Measurements from ENCODE around the gene SEL1L3. TPM values are rescaled to one million over a fixed set of nuclear protein-coding genes. Genes with fewer than 3 reads are reported as not detected.

The SEL1L3 gene
- polyA plus RNA-seq, 1 of the 3 experiments (the other 2 are of a cell fraction): 2.2 TPM

DNA sequence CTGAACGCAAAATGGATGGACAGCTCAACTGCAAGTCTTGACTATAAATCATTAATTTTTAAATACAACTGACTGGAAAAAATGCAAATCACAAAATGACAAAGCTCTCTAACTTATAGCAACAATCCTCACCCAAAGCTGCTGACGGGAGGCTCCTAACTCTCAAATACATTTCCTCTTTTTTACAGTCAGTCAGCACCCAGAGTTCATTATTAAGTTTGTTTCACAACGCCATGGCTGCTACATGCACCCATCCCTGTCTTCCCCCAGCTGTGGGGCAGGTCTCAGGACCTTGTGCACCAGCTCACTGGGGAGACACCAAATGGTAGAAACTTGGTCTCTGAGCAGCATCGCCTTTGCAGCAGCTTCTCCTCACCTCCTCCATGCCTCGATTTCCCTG is 109.5 kb downstream of the SEL1L3 start:
- Histone ChIP-seq H2AFZ (ENCODE audit: low read depth) (no peak overlapping the region), H3K79me2 (ENCODE audit: insufficient read depth) (no peaks in the 10 kb centered on the region), H3K27ac (ENCODE audit: low read depth in 2 of 2, low read length in 1 of 2) (no peak overlapping the region), H4K20me1 (ENCODE audit: insufficient read depth) (no peaks in the 10 kb centered on the region), H3K4me1 (ENCODE audit: control insufficient read depth in 1 of 2, insufficient read depth in 2 of 2, low read depth in 1 of 2, low read length in 1 of 2) (no peaks in the 10 kb centered on the region), H3K36me3 (replicated peaks in 1 of 2; ENCODE audit: control insufficient read depth in 1 of 2, insufficient read depth in 2 of 2, low read length in 1 of 2) (no peaks in the 10 kb centered on the region), H3K4me2 (no peak overlapping the region), H3K9me2 (no peaks in the 10 kb centered on the region), H3K9ac (no peak overlapping the region), H3K27me3 (ENCODE audit: insufficient read depth) (no peaks in the 10 kb centered on the region), H3K4me3 (ENCODE audit: low read depth in 2 of 2, low read length in 1 of 2) (no peak overlapping the region), H3K9me3 (no peaks in the 10 kb centered on the region), H3F3A (replicated peaks; ENCODE audit: insufficient read depth) (no peaks in the 10 kb centered on the region)
- ChIA-PET POLR2A (no interaction called here), CTCF (interaction anchor here (1.2 to 3.7 kb wide), 2 partner anchors 15 to 441 kb away, joined by 3 to 22 read pairs; partner anchors contain the start of gene ZCCHC4)
- no peak for TF ChIP-seq NRF1 (IDR thresholded peaks at IDR 0.05; ENCODE audit: low read depth, low read length)
- TF ChIP-seq MXI1 (IDR thresholded peaks at IDR 0.05; ENCODE audit: low read depth, low read length): no peak
- TF ChIP-seq MEF2A (IDR thresholded peaks at IDR 0.05; ENCODE audit: borderline replicate concordance, low read depth): no peak
- no peak for TF ChIP-seq FOXJ3 (CRISPR knock-in tag; IDR thresholded peaks at IDR 0.05)
- TF ChIP-seq USF2 (IDR thresholded peaks at IDR 0.05; ENCODE audit: borderline replicate concordance, low read depth, low read length): no peak
- TF ChIP-seq, protein P1, sequence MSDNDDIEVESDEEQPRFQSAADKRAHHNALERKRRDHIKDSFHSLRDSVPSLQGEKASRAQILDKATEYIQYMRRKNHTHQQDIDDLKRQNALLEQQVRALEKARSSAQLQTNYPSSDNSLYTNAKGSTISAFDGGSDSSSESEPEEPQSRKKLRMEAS (IDR thresholded peaks at IDR 0.05; ENCODE audit: low read depth): no peak
- TF ChIP-seq, protein P2, sequence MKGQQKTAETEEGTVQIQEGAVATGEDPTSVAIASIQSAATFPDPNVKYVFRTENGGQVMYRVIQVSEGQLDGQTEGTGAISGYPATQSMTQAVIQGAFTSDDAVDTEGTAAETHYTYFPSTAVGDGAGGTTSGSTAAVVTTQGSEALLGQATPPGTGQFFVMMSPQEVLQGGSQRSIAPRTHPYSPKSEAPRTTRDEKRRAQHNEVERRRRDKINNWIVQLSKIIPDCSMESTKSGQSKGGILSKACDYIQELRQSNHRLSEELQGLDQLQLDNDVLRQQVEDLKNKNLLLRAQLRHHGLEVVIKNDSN (IDR thresholded peaks at IDR 0.05; ENCODE audit: borderline replicate concordance, low read depth): no peak
- no peak for TF ChIP-seq RXRA (IDR thresholded peaks at IDR 0.05; ENCODE audit: borderline replicate concordance, low read depth)
- TF ChIP-seq, protein P3, sequence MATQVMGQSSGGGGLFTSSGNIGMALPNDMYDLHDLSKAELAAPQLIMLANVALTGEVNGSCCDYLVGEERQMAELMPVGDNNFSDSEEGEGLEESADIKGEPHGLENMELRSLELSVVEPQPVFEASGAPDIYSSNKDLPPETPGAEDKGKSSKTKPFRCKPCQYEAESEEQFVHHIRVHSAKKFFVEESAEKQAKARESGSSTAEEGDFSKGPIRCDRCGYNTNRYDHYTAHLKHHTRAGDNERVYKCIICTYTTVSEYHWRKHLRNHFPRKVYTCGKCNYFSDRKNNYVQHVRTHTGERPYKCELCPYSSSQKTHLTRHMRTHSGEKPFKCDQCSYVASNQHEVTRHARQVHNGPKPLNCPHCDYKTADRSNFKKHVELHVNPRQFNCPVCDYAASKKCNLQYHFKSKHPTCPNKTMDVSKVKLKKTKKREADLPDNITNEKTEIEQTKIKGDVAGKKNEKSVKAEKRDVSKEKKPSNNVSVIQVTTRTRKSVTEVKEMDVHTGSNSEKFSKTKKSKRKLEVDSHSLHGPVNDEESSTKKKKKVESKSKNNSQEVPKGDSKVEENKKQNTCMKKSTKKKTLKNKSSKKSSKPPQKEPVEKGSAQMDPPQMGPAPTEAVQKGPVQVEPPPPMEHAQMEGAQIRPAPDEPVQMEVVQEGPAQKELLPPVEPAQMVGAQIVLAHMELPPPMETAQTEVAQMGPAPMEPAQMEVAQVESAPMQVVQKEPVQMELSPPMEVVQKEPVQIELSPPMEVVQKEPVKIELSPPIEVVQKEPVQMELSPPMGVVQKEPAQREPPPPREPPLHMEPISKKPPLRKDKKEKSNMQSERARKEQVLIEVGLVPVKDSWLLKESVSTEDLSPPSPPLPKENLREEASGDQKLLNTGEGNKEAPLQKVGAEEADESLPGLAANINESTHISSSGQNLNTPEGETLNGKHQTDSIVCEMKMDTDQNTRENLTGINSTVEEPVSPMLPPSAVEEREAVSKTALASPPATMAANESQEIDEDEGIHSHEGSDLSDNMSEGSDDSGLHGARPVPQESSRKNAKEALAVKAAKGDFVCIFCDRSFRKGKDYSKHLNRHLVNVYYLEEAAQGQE (IDR thresholded peaks at IDR 0.05; ENCODE audit: low read depth, low read length): no peak
- TF ChIP-seq RFX5 (IDR thresholded peaks at IDR 0.05; ENCODE audit: low read length): no peak
- TF ChIP-seq RAD21 (IDR thresholded peaks at IDR 0.05; ENCODE audit: low read length): no peak
- TF ChIP-seq, protein P4, sequence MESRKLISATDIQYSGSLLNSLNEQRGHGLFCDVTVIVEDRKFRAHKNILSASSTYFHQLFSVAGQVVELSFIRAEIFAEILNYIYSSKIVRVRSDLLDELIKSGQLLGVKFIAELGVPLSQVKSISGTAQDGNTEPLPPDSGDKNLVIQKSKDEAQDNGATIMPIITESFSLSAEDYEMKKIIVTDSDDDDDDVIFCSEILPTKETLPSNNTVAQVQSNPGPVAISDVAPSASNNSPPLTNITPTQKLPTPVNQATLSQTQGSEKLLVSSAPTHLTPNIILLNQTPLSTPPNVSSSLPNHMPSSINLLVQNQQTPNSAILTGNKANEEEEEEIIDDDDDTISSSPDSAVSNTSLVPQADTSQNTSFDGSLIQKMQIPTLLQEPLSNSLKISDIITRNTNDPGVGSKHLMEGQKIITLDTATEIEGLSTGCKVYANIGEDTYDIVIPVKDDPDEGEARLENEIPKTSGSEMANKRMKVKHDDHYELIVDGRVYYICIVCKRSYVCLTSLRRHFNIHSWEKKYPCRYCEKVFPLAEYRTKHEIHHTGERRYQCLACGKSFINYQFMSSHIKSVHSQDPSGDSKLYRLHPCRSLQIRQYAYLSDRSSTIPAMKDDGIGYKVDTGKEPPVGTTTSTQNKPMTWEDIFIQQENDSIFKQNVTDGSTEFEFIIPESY (IDR thresholded peaks at IDR 0.05; ENCODE audit: borderline replicate concordance, low read depth): no peak
- TF ChIP-seq SMC3 (IDR thresholded peaks at IDR 0.05; ENCODE audit: low read depth, low read length): no peak
- TF ChIP-seq POLR2AphosphoS5 (IDR thresholded peaks at IDR 0.05; ENCODE audit: low read depth, low read length): no peak
- no peak for TF ChIP-seq JUND (IDR thresholded peaks at IDR 0.05)
- TF ChIP-seq GABPA (IDR thresholded peaks at IDR 0.05; ENCODE audit: low read depth): no peak
- no peak for DNase-seq
- WGBS (ENCODE audit: low lambda C conversion rate): 70% methylated on average over 5 of the region's 5 CpGs
